MM.1S (cell line): Measurements from ENCODE around the gene FKBP1A.

Experiments used
- EZH2 ChIP-seq: fragments of 300-600 bp; sonication (generic); optimal IDR thresholded peaks from 2 replicates; pipeline ENCODE3; 2017; ENCODE audit warnings: low read depth, mild to moderate bottlenecking, antibody characterized with exemption, low read length, mixed read lengths
- TF ChIP-seq, protein P1 (sequence below): fragments of 300-600 bp; sonication (generic); IDR thresholded peaks from 2 replicates; pipeline ENCODE4 v1.5.1; 2016; ENCODE audit warnings: antibody characterized with exemption, low read length, mixed read lengths

DNA sequence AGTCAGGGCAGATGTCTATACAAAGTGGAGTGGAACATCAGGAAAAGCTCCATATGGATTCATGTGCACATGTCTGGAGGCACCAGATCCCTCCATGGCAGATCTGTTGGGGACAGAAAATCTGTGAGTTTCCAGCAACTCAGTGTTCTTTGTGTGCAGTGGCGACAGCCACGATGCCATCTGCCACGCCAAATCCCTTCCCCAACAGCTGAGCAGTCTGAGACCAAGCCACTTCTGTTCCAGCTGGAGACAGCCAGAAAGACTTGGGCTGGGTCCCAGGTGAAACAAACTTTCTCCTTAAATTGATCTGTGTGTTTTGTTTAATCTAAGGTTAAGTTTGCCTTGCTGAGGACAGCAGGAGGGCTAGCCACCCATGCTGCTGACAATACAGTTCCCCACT is 22.9 kb downstream of the FKBP1A start:
- TF ChIP-seq, protein P1, sequence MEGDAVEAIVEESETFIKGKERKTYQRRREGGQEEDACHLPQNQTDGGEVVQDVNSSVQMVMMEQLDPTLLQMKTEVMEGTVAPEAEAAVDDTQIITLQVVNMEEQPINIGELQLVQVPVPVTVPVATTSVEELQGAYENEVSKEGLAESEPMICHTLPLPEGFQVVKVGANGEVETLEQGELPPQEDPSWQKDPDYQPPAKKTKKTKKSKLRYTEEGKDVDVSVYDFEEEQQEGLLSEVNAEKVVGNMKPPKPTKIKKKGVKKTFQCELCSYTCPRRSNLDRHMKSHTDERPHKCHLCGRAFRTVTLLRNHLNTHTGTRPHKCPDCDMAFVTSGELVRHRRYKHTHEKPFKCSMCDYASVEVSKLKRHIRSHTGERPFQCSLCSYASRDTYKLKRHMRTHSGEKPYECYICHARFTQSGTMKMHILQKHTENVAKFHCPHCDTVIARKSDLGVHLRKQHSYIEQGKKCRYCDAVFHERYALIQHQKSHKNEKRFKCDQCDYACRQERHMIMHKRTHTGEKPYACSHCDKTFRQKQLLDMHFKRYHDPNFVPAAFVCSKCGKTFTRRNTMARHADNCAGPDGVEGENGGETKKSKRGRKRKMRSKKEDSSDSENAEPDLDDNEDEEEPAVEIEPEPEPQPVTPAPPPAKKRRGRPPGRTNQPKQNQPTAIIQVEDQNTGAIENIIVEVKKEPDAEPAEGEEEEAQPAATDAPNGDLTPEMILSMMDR: no peak
- TF ChIP-seq EZH2: no peak
